GM21390 (cell line): ENCODE data around the gene FOXA2.

Experiments used
- ATAC-seq: cut with Tn5 transposase; IDR thresholded peaks from one replicate; pipeline ENCODE4 v1.9.1; 2021; ENCODE audit not compliant: unreplicated experiment

FOXA2 gene

GRCh38 chr20:22542427-22542826 lies 41.9 kb downstream of the FOXA2 start:
- no peak for ATAC-seq

DNA sequence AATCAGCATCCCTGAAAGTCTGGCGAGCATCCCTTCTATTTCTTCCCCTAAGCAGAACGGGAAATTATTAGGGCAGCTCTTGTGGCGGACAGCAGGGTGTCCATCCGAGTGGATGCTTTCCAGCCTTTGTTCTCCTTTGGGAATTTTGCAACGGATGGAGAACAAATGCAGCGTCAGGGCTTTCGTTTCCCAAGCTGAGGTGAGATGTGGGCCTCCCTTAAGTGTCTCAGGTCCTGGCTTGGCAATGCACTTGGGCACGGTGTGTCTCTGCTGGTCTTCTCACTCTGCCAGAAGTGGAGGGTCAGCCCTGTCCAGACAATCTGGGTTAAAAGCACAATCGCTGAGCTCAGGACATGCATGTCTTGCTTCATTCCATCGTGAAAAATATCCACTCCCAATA lies 43.5 kb downstream of the FOXA2 start:
- no peak for ATAC-seq

DNA sequence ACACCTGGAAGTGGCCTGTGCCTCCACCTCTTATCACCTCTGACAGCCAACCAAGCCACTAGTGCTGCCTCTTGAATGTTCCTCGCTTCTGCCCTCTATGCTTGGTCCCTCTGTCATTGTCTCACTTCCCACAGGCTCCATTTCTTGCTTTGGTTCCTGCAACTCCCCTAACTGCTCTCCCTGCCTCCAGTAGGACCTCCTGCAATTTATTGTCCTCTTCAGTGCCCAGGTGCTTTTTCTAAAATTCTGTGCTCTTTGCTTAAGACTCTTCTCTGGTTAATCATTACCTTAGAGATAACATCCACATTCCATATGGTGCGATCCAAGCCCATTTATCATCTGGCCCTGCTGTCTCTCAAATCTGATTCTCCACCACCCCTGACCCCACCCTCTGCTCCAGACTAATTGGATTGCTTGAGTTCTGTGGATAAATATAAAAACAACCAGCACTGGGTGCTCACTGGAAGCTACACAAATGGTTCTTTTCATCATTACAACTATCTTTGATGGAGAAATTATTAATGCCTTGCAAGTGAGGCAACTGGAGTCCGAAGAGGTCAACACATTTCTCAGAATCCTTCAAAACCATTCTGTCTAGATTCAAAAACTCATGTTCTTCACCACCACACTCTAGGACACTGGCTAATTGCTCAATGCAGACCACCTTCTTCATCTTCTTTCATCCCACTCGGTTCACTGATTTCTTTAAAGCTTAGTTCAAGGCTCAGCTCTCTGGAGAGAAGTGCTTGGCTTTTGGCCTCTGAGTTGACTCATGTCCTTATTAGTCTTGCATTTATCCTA lies 47.2 kb downstream of the FOXA2 start:
- ATAC-seq: no peak

- ATAC-seq: no peak
Observed at GRCh38 chr20:22536141-22536828, 48.1 kb downstream of the FOXA2 start.

DNA sequence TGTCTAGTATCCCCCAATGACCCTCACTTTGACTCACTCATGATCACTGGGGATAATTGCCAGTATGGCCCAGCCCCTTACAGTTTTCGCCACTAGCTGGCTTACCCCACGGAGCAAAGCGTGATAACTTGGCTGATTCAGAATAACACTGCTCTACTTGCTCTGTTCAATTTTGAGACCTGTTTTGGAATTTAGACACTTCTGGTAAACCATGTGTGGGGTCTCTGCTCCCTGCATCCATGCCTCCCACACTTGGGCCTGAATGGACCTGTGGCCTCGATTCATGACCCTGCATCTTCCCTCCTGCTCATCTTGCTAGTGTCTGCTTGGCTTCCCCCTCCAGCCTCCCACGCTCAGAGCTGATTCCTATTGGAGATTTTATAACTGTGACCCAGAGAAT lies 48.9 kb downstream of the FOXA2 start:
- ATAC-seq: no peak

DNA sequence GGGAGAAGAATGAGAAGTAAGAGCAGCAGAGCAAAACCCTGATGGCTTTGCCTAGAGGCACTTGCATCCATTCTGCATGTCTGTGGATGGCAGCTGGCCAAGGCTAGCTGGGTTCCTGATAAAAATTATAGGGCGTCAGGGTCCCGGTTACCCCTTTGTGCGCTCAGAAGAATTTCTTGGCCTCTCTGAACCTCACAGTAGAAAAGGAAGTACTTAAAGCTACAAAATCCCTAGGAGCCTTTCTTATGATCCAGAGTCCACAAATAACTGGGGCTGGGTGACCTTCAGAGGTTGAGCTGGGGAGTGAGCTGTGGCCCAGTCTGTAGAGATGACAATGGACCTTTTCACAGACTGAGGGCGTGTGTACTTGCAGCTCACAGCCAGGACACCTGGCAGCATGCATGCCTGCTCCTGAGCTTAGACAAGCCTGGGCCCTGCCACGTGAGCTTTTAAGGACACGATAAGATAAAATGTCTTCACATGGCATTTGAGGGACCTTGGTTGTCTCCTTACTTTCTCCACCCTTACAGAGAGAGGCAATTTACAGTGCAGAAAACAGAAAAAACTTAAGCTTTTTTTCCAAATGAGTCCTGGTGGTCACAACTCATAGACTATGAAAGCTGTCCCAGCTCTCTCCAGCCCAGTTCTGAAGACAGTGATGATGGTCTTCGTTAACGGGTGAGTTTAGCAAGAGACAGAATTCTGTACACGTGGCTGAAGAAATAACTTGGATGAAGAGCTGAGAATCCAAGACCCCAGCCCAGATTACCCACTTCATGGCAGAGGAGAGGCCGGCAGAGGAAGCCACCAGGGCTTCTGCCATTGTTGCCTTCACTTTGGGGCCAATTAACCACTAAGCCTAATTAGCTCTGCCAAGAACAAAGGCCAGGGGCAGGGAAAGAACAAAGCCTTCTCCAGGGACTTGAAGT lies 50.3 kb downstream of the FOXA2 start:
- no peak for ATAC-seq

DNA sequence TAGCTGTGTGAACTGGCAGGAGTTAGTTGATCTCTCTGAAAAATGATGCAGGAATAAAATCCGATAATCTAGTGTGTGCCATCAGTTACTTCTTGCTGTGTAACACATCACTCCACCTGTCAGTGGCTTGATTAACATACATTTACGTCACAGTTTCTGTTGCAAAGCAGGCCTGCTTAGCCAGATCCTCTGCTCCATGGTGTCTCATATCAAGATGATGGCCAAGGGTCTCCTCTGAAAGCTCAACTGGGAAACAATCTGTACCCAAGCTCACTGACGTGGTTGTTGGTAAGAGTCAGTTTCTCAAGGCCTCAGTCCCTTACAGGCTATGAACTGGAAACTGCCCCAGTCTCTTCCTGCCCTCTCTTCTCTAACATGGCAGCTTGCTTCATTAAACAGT lies 51.8 kb downstream of the FOXA2 start:
- ATAC-seq: no peak

DNA sequence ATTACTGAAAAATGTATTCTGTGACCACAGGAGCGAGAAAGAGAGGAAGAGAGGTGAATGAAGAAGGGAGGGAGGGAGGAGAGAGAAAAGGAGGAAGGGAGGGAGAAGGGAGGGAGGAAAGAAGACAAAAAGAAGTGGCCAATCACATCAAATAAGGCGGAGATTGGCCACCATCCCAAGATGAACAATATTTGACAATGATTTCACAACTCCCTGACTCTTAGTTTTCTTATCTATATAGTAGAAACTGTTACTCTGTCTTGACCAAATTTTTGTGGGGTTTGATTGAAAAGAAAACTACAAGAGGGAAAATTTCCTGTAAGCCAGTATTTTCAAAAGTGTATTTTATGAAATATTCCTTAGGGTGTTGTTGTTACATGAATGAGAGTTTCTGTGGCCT lies 52.6 kb downstream of the FOXA2 start:
- ATAC-seq: no peak

DNA sequence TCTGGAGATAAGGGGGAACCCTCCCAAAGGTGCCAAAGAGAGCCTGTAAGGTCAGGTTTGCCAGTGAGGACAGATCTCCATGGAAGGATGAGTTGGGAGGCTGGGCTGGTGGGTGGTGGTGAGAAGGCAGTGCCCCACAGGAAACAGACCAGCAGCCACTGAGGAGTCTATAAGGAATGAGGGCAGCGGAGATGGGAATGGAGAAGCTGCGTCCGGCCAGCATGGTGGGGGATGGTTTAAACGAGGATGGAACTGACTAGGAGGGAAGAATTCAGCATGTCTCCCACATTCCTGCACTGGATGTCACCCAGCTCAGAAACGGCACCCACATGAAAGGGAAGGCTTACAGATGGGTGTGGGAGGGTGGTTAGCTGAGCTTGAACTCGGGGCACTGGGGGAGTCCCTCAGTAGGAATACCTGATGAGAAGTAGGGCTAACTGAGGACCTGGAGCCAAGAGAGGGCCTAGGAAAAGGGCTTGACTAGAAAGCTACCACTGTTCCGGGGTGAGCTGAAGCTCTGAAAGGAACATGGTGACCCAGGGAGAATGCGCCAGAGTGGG lies 53.2 kb downstream of the FOXA2 start:
- no peak for ATAC-seq
